Measurements from ENCODE around the gene AVPR2.

AVPR2 gene

GRCh38 chrX:153881281-153881680 lies 23.2 kb upstream of the AVPR2 start:
- no peaks in the 10 kb centered on the region for H3K4me1 ChIP-seq (ENCODE audit: low read length)
- H3K36me3 ChIP-seq (replicated peaks; ENCODE audit: insufficient read depth, low read length), result no peaks in the 10 kb centered on the region
- TF ChIP-seq CTCF (IDR thresholded peaks at IDR 0.05; ENCODE audit: low read length) (no peak), EZH2phosphoT487 (IDR thresholded peaks at IDR 0.05; ENCODE audit: low read length) (no peak), EZH2 (optimal IDR thresholded peaks at IDR 0.05; ENCODE audit: low read depth, low read length) (no peak)
- H2AFZ ChIP-seq (ENCODE audit: low read length), result no peak overlapping the region
- H3K9ac ChIP-seq (ENCODE audit: low read length), result no peak overlapping the region
- no peaks in the 10 kb centered on the region for H3K9me2 ChIP-seq (replicated peaks; ENCODE audit: insufficient read depth, low read length)
- no peaks in the 10 kb centered on the region for H3K9me3 ChIP-seq (replicated peaks; ENCODE audit: insufficient read depth, low read length)
- no peak overlapping the region for H3K4me3 ChIP-seq (ENCODE audit: low read length)
- no peaks in the 10 kb centered on the region for H4K20me1 ChIP-seq (ENCODE audit: insufficient read depth, low read length)
- peaks cover 45% of the 10 kb centered on the region for H3K27me3 ChIP-seq (replicated peaks; ENCODE audit: insufficient read depth, low read length)
- no peaks in the 10 kb centered on the region for H3F3A ChIP-seq (ENCODE audit: insufficient read depth, low read length)
- H3K27ac ChIP-seq (ENCODE audit: low read length), result no peak overlapping the region
- H3K4me2 ChIP-seq (ENCODE audit: low read depth, low read length), result no peak overlapping the region
- no peak for DNase-seq
- no peaks in the 10 kb centered on the region for H3K79me2 ChIP-seq (ENCODE audit: low read length)

GRCh38 chrX:153882086-153882498 lies 22.4 kb upstream of the AVPR2 start:
- Histone ChIP-seq H3K9ac (ENCODE audit: low read length) (no peak overlapping the region), H3K4me3 (ENCODE audit: low read length) (no peak overlapping the region), H4K20me1 (ENCODE audit: insufficient read depth, low read length) (no peaks in the 10 kb centered on the region), H3F3A (ENCODE audit: insufficient read depth, low read length) (no peaks in the 10 kb centered on the region), H2AFZ (ENCODE audit: low read length) (no peak overlapping the region), H3K9me2 (replicated peaks; ENCODE audit: insufficient read depth, low read length) (no peaks in the 10 kb centered on the region), H3K4me2 (ENCODE audit: low read depth, low read length) (no peak overlapping the region), H3K79me2 (ENCODE audit: low read length) (no peaks in the 10 kb centered on the region), H3K9me3 (replicated peaks; ENCODE audit: insufficient read depth, low read length) (no peaks in the 10 kb centered on the region), H3K4me1 (ENCODE audit: low read length) (no peaks in the 10 kb centered on the region), H3K36me3 (replicated peaks; ENCODE audit: insufficient read depth, low read length) (no peaks in the 10 kb centered on the region), H3K27me3 (replicated peaks; ENCODE audit: insufficient read depth, low read length) (peaks cover 52% of the 10 kb centered on the region), H3K27ac (ENCODE audit: low read length) (no peak overlapping the region)
- DNase-seq, result no peak
- TF ChIP-seq CTCF (IDR thresholded peaks at IDR 0.05; ENCODE audit: low read length) (no peak), EZH2 (optimal IDR thresholded peaks at IDR 0.05; ENCODE audit: low read depth, low read length) (no peak), EZH2phosphoT487 (IDR thresholded peaks at IDR 0.05; ENCODE audit: low read length) (no peak)

- H3K4me2 ChIP-seq (ENCODE audit: low read depth, low read length), result no peak overlapping the region
- no peaks in the 10 kb centered on the region for H3K9me2 ChIP-seq (replicated peaks; ENCODE audit: insufficient read depth, low read length)
- H3K27ac ChIP-seq (ENCODE audit: low read length), result no peak overlapping the region
- H3K27me3 ChIP-seq (replicated peaks; ENCODE audit: insufficient read depth, low read length), result peaks cover 55% of the 10 kb centered on the region
- DNase-seq, result no peak
- no peaks in the 10 kb centered on the region for H3K36me3 ChIP-seq (replicated peaks; ENCODE audit: insufficient read depth, low read length)
- no peak overlapping the region for H2AFZ ChIP-seq (ENCODE audit: low read length)
- H3K4me3 ChIP-seq (ENCODE audit: low read length), result no peak overlapping the region
- TF ChIP-seq EZH2 (optimal IDR thresholded peaks at IDR 0.05; ENCODE audit: low read depth, low read length) (no peak), EZH2phosphoT487 (IDR thresholded peaks at IDR 0.05; ENCODE audit: low read length) (no peak), CTCF (IDR thresholded peaks at IDR 0.05; ENCODE audit: low read length) (no peak)
- no peaks in the 10 kb centered on the region for H4K20me1 ChIP-seq (ENCODE audit: insufficient read depth, low read length)
- H3K4me1 ChIP-seq (ENCODE audit: low read length), result no peaks in the 10 kb centered on the region
- H3F3A ChIP-seq (ENCODE audit: insufficient read depth, low read length), result no peaks in the 10 kb centered on the region
- no peak overlapping the region for H3K9ac ChIP-seq (ENCODE audit: low read length)
- no peaks in the 10 kb centered on the region for H3K9me3 ChIP-seq (replicated peaks; ENCODE audit: insufficient read depth, low read length)
- H3K79me2 ChIP-seq (ENCODE audit: low read length), result no peaks in the 10 kb centered on the region
These were observed 21.9 kb upstream of the AVPR2 start for GRCh38 chrX:153882557-153882956.
